ENCODE results near the gene MTCH2.
"Not testable (repeated sequence)": the region's sequence is repeated elsewhere in the genome, so short reads cannot be mapped to it uniquely, and the experiment has no call there.

The MTCH2 gene

DNA sequence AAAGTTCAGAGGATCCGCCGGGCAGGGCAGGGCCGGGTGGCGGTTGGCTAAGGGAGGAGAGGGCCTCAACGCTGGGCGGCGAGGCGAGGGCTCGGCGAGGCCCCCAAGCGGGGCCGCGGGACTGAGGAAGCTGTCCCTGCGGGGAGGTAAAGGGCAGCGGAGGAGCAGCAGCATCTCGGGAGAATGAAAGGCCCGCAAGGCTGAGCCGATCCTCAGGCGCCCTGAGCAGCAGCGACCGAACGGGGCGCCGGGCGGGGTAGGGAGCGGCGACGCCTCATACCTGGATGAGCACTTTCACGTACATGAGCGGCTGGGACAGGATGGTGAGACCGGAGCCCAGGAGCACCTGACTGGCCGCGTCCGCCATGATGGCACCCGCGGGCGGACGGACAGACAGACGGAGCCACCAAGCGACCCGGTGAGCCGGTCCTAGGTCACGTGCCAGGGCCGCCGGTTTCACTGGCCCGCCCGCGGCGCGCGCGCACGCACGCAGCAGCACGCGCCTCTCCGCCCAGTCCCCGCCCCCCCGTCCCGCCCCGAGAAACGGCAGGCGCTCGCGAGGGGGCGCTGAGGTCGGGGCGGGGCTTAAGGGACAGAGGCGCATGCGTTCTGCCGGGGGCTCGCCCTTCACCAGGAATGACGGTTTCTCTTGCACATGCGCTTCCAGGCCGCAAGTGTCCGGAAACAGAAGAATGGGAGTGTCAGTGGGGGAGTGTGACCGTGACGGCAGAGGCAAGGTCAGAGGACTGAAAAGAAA is at the start of gene MTCH2:
MTCH2 (minus strand) TSS at position 461 of the 757 bp plus-strand sequence; CDS start at position 367, 94 bp downstream.
- in situ Hi-C loops (cut with MboI; ENCODE audit: low sequenced_read_pairs): no loop called here

DNA sequence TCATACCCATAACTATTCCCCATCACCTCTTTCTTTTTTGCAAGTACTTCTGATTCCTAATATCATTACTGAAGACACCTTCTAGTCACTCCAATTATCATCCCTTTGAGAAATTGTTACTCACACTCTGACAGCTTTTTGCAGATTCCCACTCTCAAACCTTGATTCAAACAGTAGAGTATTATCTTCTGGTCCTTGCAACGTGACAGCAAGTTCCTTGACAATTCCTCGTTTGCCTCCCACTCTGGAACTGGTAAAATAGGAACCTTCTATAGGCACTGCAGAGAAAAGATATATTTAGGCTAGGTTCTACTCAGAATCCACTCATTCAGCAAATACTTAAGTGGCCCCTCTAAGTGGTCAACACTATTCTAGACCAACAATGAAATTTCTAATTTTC is 49.6 kb upstream of the MTCH2 start:
- in situ Hi-C loops (cut with MboI; ENCODE audit: low sequenced_read_pairs): no loop called here

- in situ Hi-C loops (cut with MboI; ENCODE audit: low sequenced_read_pairs): no loop called here
Observed at GRCh38 chr11:47689480-47689879, 47.1 kb upstream of the MTCH2 start.

DNA sequence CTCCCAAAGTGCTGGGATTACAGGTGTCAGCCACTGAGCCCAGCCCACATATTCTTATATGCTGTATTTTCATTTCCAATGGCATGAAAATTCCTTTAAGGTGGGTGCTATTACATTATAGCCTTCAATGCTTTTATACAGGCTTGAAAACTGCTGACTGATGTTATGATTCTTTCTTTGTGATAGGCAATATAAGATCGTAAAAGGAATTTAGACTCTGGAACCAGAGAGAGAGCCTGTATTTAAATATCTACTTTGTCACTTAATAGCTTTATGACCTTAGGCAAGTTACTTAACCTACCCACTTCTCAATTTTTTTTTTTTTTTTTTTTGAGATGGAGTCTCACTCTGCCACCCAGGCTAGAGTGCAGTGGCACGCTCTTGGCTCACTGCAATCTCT is 46.6 kb upstream of the MTCH2 start:
- in situ Hi-C loops (cut with MboI; ENCODE audit: low sequenced_read_pairs): no loop called here

DNA sequence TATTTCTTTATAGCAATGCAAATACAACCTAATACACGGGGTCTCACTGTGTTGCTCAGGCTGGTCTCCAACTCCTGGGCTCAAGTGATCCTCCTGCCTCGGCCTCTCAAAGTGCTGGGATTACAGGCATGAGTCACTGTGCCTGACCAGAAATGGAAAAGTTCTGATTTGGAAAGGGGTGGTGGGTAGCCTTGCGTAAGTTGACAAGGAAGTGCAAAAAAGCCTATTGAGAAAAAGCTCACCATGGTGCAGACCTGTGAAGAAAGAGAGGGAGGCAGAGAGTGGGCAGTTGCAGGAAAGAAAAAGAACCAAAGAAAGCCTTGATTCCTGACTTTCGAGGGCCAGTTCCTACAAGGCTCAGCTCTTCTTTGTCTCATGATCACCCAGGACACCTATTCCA is 45.8 kb upstream of the MTCH2 start:
- in situ Hi-C loops (cut with MboI; ENCODE audit: low sequenced_read_pairs): no loop called here

DNA sequence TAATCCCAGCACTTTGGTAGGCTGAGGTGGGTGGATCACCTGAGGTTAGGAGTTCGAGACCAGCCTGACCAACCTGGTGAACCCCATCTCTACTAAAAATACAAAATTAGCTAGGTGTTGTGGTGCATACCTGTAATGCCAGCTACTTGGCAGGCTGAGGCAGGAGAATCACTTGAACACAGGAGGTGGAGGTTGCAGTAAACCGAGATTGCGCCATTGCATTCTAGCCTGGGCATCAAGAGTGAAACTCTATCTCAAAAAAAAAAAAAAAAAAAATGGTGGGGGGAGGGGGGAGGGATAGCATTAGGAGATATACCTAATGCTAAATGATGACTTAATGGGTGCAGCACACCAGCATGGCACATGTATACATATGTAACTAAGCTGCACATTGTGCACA is 44.3 kb upstream of the MTCH2 start:
- in situ Hi-C loops (cut with MboI; ENCODE audit: low sequenced_read_pairs): not testable (repeated sequence)

GRCh38 chr11:47686151-47686550 is 43.8 kb upstream of the MTCH2 start:
- in situ Hi-C loops (cut with MboI; ENCODE audit: low sequenced_read_pairs): no loop called here

GRCh38 chr11:47675851-47676250 is 33.5 kb upstream of the MTCH2 start:
- in situ Hi-C loops (cut with MboI; ENCODE audit: low sequenced_read_pairs): no loop called here

GRCh38 chr11:47672283-47672730 is 29.9 kb upstream of the MTCH2 start:
- in situ Hi-C loops (cut with MboI; ENCODE audit: low sequenced_read_pairs): no loop called here

DNA sequence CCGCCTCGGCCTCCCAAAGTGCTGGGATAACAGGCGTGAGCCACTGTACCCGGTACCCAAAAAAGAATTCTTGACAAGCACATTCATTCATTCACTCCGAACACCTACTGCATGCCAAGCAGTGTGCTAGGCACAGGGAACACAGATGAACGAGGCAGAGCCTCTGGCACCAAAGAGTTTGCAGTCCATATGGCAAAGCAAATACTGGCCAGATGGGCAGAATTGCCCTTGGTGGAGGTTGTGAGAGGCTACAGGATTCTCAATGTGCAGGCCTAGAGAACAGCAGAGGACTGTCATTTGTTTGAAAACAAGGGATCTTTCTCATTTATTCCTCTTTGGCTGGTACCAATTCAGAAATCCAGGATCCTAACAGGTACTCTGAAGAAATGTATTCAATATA is 27.5 kb upstream of the MTCH2 start:
- in situ Hi-C loops (cut with MboI; ENCODE audit: low sequenced_read_pairs): no loop called here

- in situ Hi-C loops (cut with MboI; ENCODE audit: low sequenced_read_pairs): no loop called here
Observed at GRCh38 chr11:47668665-47669064, 26.3 kb upstream of the MTCH2 start.

DNA sequence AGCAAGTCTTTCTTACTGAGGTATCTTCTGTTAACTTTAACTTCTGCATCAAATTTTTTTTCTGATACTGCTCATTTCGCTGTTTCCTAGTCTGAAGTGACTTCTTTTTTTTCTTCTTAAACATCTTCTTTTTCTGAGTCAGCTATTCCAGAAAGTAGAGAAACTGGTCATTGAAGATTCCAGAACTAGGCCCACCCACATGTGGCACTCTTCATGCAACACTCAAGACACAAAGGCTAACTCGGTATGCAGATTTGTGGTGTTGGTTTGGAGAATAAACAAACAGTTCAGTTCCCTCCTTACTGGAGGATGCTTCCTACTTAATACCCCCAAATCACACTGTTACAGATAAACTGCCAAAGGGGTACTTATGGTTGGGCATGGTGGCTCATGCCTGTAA is 25.2 kb upstream of the MTCH2 start:
- in situ Hi-C loops (cut with MboI; ENCODE audit: low sequenced_read_pairs): no loop called here

DNA sequence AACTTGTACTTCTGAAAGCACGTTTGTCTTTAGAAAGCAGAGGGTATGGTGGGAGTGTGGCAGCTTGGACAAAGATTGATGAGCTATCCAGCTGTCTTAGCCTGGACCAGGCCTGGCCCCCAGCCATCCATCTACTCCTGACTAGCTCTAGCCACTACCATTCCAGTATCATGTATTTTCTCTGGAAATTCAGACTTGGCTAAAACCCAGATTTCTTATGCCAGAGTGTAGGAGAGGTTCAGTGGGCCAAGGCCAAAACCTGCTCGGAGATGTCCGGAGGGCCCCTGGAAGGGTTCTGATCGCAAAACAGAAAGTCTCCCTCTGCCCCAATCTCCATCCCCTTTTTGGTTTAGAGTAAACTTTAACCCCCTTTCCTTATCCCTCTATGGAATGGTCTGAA is 24.8 kb upstream of the MTCH2 start:
- in situ Hi-C loops (cut with MboI; ENCODE audit: low sequenced_read_pairs): no loop called here

GRCh38 chr11:47664936-47665335 is 22.6 kb upstream of the MTCH2 start:
- in situ Hi-C loops (cut with MboI; ENCODE audit: low sequenced_read_pairs): not testable (repeated sequence)

- in situ Hi-C loops (cut with MboI; ENCODE audit: low sequenced_read_pairs): no loop called here
Observed at GRCh38 chr11:47661245-47661644, 18.9 kb upstream of the MTCH2 start.

DNA sequence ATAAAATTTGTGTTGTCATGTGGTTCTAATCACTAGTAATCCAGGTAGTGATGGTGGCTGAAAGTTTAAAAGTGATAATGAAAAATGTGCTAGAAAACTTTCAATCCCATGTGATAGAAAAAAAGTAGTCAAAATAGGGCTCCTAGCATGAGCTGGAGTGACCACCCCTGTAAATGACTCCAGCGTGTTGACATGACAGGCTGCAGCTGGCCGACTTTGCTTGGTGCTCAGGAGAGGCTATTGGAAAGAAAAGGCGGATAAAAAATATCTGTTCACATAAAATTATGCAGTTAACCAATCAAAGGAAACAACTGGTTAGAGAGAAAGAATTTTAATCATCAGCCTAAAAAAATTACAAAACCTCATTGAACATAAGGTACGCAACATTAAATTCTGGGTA is 16.9 kb upstream of the MTCH2 start:
- in situ Hi-C loops (cut with MboI; ENCODE audit: low sequenced_read_pairs): no loop called here

DNA sequence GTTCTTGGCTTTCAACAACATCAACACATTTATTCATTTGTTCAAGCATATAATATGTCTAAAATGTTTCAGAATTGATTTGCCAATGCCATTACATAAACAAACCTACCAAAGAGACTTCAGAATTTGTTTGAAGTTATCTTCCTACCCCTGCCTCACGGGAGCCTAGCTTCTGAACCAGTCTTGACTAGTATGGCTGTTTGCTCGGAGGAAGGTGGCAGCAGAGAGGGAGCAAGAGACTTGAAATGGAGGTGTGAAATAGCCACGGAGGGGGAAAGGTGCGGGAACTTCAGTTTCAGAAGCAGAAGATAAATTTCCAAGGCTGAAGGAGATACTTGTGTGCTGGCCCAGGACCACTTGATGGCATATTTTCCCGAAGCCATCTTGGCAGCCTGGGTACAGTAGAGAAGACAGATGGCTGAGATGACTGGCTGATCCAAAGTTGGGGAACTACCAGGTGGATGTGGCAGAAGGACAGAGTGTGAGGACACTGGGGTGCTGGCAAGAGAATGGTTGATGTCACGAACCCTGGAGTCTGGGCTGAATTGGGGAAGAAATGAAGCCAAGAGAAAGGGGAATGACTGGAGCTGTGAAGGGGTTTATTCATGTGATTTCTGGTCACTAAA is 14.0 kb upstream of the MTCH2 start:
- in situ Hi-C loops (cut with MboI; ENCODE audit: low sequenced_read_pairs): no loop called here

GRCh38 chr11:47651818-47652469 is 9.6 kb upstream of the MTCH2 start:
- in situ Hi-C loops (cut with MboI; ENCODE audit: low sequenced_read_pairs): no loop called here

- in situ Hi-C loops (cut with MboI; ENCODE audit: low sequenced_read_pairs): no loop called here
Observed at GRCh38 chr11:47649276-47649675, 6.9 kb upstream of the MTCH2 start.

- in situ Hi-C loops (cut with MboI; ENCODE audit: low sequenced_read_pairs): no loop called here
Observed at GRCh38 chr11:47646019-47646418, 3.7 kb upstream of the MTCH2 start.

DNA sequence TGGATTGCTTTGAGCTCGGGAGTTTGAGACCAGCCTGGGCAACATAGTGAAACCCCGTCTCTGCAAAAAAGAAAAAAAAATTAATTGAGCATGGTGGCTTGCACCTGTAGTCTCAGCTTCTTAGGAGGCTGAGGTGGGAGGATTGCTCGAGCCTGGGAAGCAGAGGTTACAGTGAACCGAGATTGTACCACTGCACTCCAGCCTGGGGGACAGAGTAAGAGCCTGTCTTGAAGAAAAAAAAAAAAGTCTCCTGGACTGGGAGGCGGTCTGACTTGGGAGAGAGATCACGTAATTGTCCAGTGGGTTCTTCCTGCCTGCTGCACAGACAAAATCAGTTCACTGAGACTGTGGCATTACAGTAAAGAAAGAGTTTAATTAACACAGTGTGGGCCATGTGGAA is 3.1 kb upstream of the MTCH2 start:
- in situ Hi-C loops (cut with MboI; ENCODE audit: low sequenced_read_pairs): no loop called here

DNA sequence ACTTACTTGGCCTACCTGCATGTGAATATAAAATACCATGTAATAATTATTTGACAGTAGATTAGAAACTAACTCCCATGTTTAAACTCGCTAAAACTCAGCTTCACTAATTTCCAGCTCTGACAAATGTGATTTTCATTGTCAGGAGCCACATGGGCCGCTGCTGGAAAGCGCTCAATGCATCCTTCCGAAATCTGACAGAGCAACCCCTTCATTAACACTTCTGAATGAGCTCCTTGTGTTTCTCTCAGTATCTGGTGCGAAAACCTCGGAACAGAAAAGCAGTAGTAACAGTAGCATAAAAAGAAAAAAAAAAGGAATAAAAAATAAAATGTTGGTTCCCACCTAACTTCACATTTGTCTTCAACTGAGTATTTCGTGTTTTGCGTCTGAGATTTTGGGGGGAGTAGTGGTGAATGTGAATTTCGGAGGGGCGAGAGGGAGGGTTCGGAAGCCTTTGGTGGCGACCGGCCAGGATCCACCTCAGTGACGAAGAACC is 710 bp downstream of the MTCH2 start:
- in situ Hi-C loops (cut with MboI; ENCODE audit: low sequenced_read_pairs): no loop called here
